Heart left ventricle (tissue), 16 donors: Measurements from ENCODE around the gene C5orf15. TPM values are rescaled to one million over a fixed set of nuclear protein-coding genes. Genes with fewer than 3 reads are reported as not detected.

ENCODE experiments used
- ATAC-seq, 4 donors: fragments of 200-7000 bp; cut with Tn5 transposase; one replicate each; pipeline ENCODE4 v1.9.1; 2020 to 2022; ENCODE audit warnings: moderate library complexity in 4 of 4, mild to moderate bottlenecking in 3 of 4, moderate number of reproducible peaks in 1 of 4
- DNase-seq, 5 donors: peaks; one replicate each; pipeline ENCODE4 v3.0.0-alpha.2; 2020
- H3K27ac ChIP-seq, 12 donors: fragments of 200-600 bp; sonication (generic) in 4 of 12; one replicate each; pipeline versions ENCODE4 v1.5.0 to v1.8.0; 2016 to 2022; ENCODE audit warnings: mild to moderate bottlenecking in 2 of 12
- H3K27me3 ChIP-seq, 9 donors: fragments of 200-600 bp; sonication (generic) in 2 of 9; one replicate each; pipeline versions ENCODE4 v1.5.1 to v1.8.0; 2016 to 2022; ENCODE audit warnings: mild to moderate bottlenecking in 3 of 9
- H3K36me3 ChIP-seq, 9 donors: fragments of 200-600 bp; sonication (generic) in 2 of 9; one replicate each; pipeline versions ENCODE4 v1.5.0 to v1.8.0; 2018 to 2022; ENCODE audit warnings: mild to moderate bottlenecking in 2 of 9
- H3K4me1 ChIP-seq, 12 donors: fragments of 200-600 bp; sonication (generic) in 4 of 12; one replicate each; pipeline versions ENCODE4 v1.5.0 to v1.8.0; 2016 to 2022; ENCODE audit warnings: mild to moderate bottlenecking in 3 of 12
- H3K4me3 ChIP-seq, 12 donors: fragments of 200-600 bp; sonication (generic) in 4 of 12; one replicate each; pipeline versions ENCODE4 v1.5.0 to v1.8.0; 2017 to 2022; ENCODE audit warnings: mild to moderate bottlenecking in 9 of 12, moderate library complexity in 4 of 12
- H3K9me3 ChIP-seq, 12 donors: fragments of 200-600 bp; sonication (generic) in 4 of 12; one replicate each; pipeline versions ENCODE4 v1.5.0 to v1.8.0; 2016 to 2022; ENCODE audit warnings: mild to moderate bottlenecking in 1 of 12
- CTCF ChIP-seq, 12 donors: fragments of 200-600 bp; sonication (generic) in 4 of 12; IDR thresholded peaks; one replicate each; pipeline versions ENCODE4 v1.5.0 to v1.8.0; 2018 to 2022; ENCODE audit warnings: antibody characterized with exemption in 12 of 12, mild to moderate bottlenecking in 5 of 12
- POLR2A ChIP-seq, 2 donors: fragments of 450-650 bp; IDR thresholded peaks; one replicate each; pipeline ENCODE4 v1.6.1; 2017; ENCODE audit warnings: antibody characterized with exemption in 2 of 2, mild to moderate bottlenecking in 2 of 2, moderate library complexity in 2 of 2
- WGBS, 4 donors: extraction: QIAGEN DNeasy Blood & Tissue Kit in 2 of 4; methylation state at CpG; one replicate each; pipeline versions ENCODE4 v1.1.5 to v1.1.7; 2013 to 2018; 5-methylcytosine and 5-hydroxymethylcytosine counted together
- intact Hi-C, 10 donors: fragments of 100-400 bp; cut with DNase I; formaldehyde crosslinking; loops; one replicate each; pipeline versions ENCODE4 v1.11.1 to v1.14.2; 2022
- polyA plus RNA-seq, 2 donors: library from polyadenylated mRNA; stranded (reverse); fragments of 200-250 nt; gene quantifications; one replicate each; pipeline ENCODE4 v1.2.3, GENCODE V29; 2013
- total RNA-seq, 9 donors: library from RNA; depleted of rRNA in 2 of 9; stranded (reverse); fragments of >200 nt in 2 of 9; fragmentation: NEBNext Ultra II Directional in 3 of 9; extraction: Animal tissue kit (Norgen Biotek cat#: 25700) in 3 of 9; gene quantifications; one replicate each; pipeline versions ENCODE4 v1.1.0 to v1.2.4, GENCODE V29; 2016 to 2023
- donor health status: ischemic (EF 13 %, LVEDD 7.1; RV severe dilation, severe dysfunction).
- donor health status: healthy with polysubstance abuse.
- donor health status: DM: no; HTN: yes; CAD: no.
- donor health status: DM: no; HTN: no; CAD: no.
- donor health status: ischemic (EF 25% LVEDD 6.9; RV normal size, moderate dysfunction).
- donor health status: ischemic (EF 25% LVEDD 5.7; RV mildly dilated, moderate dysfunction).
- donor health status: healthy.
- donor health status: DM: yes; HTN: yes; CAD: no.
- donor health status: ischemic (EF 35%, LVEDD 5.7; RV mildly dilated, moderate dysfunction).
- donor health status: nonischemic (EF 11% LVEDD 7.7; RV severe dilation, severe dysfunction).
- donor health status: DM: yes; HTN: yes; CAD: no.
- donor health status: PGD.
- donor health status: ischemic (EF 29% LVEDD 5.4; RV normal size, mild dysfunction).
- donor health status: nonischemic (EF 23%, LVEDD 6.1; RV moderate dilation, normal function).

C5orf15 gene
- total and polyA plus RNA-seq, 11 donors: 15.8 to 68.6 (median 35.8) TPM

- no peaks in the 10 kb centered on the region for H3K36me3 ChIP-seq
- intact Hi-C loops: loop anchor here in 2 of 10 donors (10.0 kb wide), 2 partner anchors 178 to 508 kb away; no protein-coding TSS in a partner anchor
- H3K4me1 ChIP-seq: peaks cover 0 to 34% (median 0%) of the 10 kb centered on the region in 12 donors
- H3K27ac ChIP-seq: no peak overlapping the region
- WGBS, 4 donors: 74 to 80% (median 75%) methylated on average over 11 to 13 of the region's 13 CpGs
- ATAC-seq (peak in 3 of 4 donors; percentile 22 to 54 (median 44)), DNase-seq (peak in 1 of 5 donors; percentile 18)
- H3K4me3 ChIP-seq: no peak overlapping the region
- TF ChIP-seq CTCF (IDR thresholded peaks at IDR 0.05): no peak
- no peak for TF ChIP-seq POLR2A (IDR thresholded peaks at IDR 0.05)
- no peaks in the 10 kb centered on the region for H3K9me3 ChIP-seq
- H3K27me3 ChIP-seq: no peaks in the 10 kb centered on the region
These were observed 35.8 kb downstream of the C5orf15 start for GRCh38 chr5:133932441-133933168.

GRCh38 chr5:133931546-133931945 is 36.9 kb downstream of the C5orf15 start:
- no peaks in the 10 kb centered on the region for H3K36me3 ChIP-seq
- ATAC-seq (no peak), DNase-seq (no peak)
- H3K4me1 ChIP-seq: peaks cover 0 to 34% (median 0%) of the 10 kb centered on the region in 12 donors
- intact Hi-C loops: loop anchor here in 2 of 10 donors (10.0 kb wide), 2 partner anchors 177 to 507 kb away; no protein-coding TSS in a partner anchor
- no peaks in the 10 kb centered on the region for H3K27me3 ChIP-seq
- no peak overlapping the region for H3K4me3 ChIP-seq
- no peak overlapping the region for H3K27ac ChIP-seq
- H3K9me3 ChIP-seq: no peaks in the 10 kb centered on the region
- whole genome bisulfite sequencing, 4 donors: 85 to 94% (median 88%) methylated on average over 5 of the region's 5 CpGs
- TF ChIP-seq CTCF (IDR thresholded peaks at IDR 0.05) (no peak), POLR2A (IDR thresholded peaks at IDR 0.05) (no peak)

DNA sequence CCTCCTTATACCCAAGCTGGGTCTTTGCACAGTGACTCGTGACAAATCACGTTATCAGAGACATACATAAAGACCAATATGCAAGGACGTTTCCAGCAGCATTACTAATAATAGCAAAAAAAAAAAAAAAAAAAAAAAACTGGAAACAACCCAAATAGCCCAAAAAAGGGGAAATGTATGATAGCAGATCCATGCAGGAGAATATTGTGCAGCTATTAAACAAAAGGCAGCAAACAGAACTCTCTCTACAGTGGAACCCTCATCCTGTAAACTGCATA is 37.7 kb downstream of the C5orf15 start:
- ATAC-seq: no peak

More for the DNA sequence above, 37.7 kb downstream of the C5orf15 start:
- peaks cover 0 to 34% (median 0%) of the 10 kb centered on the region in 12 donors for H3K4me1 ChIP-seq
- intact Hi-C loops: loop anchor here in 2 of 10 donors (10.0 kb wide), 2 partner anchors 176 to 506 kb away; no protein-coding TSS in a partner anchor
- H3K9me3 ChIP-seq: no peaks in the 10 kb centered on the region
- TF ChIP-seq CTCF (IDR thresholded peaks at IDR 0.05) (no peak), POLR2A (IDR thresholded peaks at IDR 0.05) (no peak)
- H3K4me3 ChIP-seq: peak overlapping the region in 1 of 12 donors; percentile 10
- peaks cover 0 to 5% (median 0%) of the 10 kb centered on the region in 9 donors for H3K27me3 ChIP-seq
- 35 to 64% (median 52%) methylated on average over 3 of the region's 3 CpGs for WGBS, 4 donors
- no peaks in the 10 kb centered on the region for H3K36me3 ChIP-seq
- H3K27ac ChIP-seq: peak overlapping the region in 1 of 12 donors; percentile 58
- no peak for DNase-seq
